ENCODE data around the gene COX11.

Gene COX11, protein sequence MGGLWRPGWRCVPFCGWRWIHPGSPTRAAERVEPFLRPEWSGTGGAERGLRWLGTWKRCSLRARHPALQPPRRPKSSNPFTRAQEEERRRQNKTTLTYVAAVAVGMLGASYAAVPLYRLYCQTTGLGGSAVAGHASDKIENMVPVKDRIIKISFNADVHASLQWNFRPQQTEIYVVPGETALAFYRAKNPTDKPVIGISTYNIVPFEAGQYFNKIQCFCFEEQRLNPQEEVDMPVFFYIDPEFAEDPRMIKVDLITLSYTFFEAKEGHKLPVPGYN

DNA sequence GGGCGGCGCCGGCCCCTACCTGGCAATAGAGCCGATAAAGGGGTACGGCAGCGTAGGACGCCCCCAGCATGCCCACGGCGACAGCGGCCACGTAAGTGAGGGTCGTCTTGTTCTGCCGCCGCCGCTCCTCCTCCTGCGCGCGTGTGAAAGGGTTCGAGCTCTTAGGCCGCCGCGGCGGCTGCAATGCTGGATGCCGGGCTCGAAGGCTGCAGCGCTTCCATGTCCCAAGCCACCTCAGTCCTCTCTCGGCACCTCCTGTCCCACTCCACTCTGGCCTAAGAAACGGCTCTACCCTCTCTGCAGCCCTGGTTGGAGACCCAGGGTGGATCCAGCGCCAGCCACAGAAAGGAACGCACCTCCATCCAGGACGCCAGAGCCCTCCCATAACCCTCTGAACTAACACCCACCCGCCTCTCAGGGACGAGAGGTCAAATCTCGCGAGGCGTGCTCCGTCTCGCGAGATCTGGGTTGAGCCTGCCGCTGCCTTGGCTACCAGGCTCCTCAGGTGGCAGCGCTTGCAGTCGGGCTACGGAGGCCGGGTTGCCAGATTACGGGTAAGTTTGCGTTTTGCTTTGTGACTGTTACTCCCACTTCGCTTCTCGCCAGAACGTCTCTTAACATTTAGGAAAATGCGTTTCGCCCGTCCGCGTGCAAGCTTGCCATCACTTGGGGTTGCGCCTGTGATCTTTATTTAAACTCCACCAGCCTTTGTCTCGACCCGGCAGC, at the start of gene COX11, which contains the start of gene STXBP4:
Gene COX11, minus strand, starts transcription at position 393 of the 726 bp plus-strand sequence. Its CDS starts 8 bp downstream, at position 385.
Gene STXBP4, plus strand, starts transcription at position 504 of the 726 bp plus-strand sequence. CDS start 17,455 bp downstream, outside the sequence.
- Mint-ChIP-seq H3K4me1 (ENCODE audit: low read depth) (peaks cover 28% of the 10 kb centered on the region), H3K27ac (no peak within 1 kb of the TSS), H3K27me3 (no peaks in the 10 kb centered on the region), H3K36me3 (peaks cover 2% of the 10 kb centered on the region), H3K9me3 (ENCODE audit: low read depth) (no peaks in the 10 kb centered on the region), H3K4me3 (no peak within 1 kb of the TSS)

DNA sequence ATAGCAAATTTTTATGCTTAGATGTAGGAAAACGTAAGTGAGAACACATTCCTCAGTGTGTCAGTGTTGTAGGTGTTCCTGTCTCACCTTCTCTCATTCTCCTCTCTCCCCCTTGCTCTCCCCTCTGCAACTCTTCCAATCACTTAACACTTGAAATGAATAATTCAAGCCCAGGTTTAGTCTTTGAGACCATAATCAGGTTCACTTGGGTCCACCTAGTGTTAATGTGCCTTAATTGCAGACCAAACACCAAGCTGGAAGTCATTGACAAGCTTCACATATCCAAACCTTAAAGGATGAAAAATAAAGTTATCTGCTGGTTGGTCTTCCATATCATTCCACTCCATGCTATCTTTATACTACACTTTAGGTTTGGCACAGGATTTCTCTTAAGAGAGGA, 37.1 kb upstream of the COX11 start:
- peaks cover 17% of the 10 kb centered on the region for H3K36me3 Mint-ChIP-seq
- H3K27me3 Mint-ChIP-seq, result no peaks in the 10 kb centered on the region
- no peaks in the 10 kb centered on the region for H3K9me3 Mint-ChIP-seq (ENCODE audit: low read depth)
- H3K4me3 Mint-ChIP-seq, result no peak overlapping the region
- no peak overlapping the region for H3K27ac Mint-ChIP-seq
- H3K4me1 Mint-ChIP-seq (ENCODE audit: low read depth), result no peaks in the 10 kb centered on the region

DNA sequence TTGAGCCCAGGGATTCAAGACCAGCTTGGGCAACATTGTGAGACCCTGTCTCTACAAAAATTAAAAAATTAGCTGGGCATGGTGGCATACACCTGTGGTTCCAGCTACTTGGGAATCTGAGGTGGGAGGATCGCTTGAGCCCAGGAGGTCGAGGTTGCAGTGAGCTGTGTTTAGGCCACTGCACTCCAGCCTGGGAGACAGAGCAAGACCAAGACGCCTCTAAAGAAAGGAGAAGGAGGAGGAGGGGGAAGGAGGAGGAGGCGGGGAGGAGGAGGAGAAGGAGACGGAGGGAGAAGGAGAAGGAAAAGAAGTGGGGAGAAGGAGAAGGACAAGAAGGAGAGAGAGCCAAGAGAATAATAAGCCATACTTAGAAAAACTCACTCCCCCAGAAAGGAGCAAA, 36.0 kb upstream of the COX11 start:
- peaks cover 17% of the 10 kb centered on the region for H3K36me3 Mint-ChIP-seq
- H3K27ac Mint-ChIP-seq, result no peak overlapping the region
- H3K27me3 Mint-ChIP-seq, result no peaks in the 10 kb centered on the region
- H3K9me3 Mint-ChIP-seq (ENCODE audit: low read depth), result no peaks in the 10 kb centered on the region
- no peaks in the 10 kb centered on the region for H3K4me1 Mint-ChIP-seq (ENCODE audit: low read depth)
- H3K4me3 Mint-ChIP-seq, result no peak overlapping the region

DNA sequence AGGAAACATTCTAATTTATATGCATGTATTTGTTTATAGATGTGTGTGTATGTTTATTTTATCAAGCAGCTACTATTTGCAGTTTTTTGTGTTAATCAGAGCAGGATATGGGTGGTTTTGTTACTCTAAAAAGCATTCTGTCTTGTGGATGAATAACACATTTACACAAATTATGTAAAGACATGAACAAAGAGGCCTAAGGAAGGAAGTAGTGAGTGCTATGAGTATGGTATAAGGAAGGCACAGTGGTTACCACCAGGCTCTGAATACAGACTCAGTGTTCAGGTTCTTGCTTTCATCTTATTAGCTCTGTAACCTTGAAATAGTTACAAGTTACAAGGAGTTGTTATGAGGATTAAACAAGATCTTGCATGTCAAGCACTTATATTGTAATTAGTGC, 34.0 kb upstream of the COX11 start:
- Mint-ChIP-seq H3K9me3 (ENCODE audit: low read depth) (no peaks in the 10 kb centered on the region), H3K36me3 (peaks cover 6% of the 10 kb centered on the region), H3K4me1 (ENCODE audit: low read depth) (no peaks in the 10 kb centered on the region), H3K4me3 (no peak overlapping the region), H3K27ac (no peak overlapping the region), H3K27me3 (no peaks in the 10 kb centered on the region)

DNA sequence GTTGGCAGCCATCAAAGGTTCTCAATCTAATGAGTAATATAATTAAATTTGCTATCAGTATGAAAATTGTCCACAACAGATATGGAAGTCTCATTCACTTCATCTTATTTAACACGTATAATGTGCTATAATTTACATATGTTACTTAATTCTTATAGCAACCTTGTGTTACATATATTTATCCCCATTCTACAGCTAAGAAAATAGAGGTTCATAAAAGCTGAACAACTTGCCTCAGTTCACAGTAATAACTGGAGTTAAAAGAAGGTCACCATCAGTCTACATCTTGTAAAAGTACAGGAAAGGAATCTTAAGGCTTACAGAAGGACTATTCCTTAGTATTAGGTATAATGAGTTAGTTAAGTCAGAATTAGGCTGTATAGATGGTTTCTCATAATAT, 28.0 kb upstream of the COX11 start:
- Mint-ChIP-seq H3K36me3 (peaks cover 7% of the 10 kb centered on the region), H3K9me3 (ENCODE audit: low read depth) (no peaks in the 10 kb centered on the region), H3K27me3 (no peaks in the 10 kb centered on the region), H3K4me3 (no peak overlapping the region), H3K27ac (no peak overlapping the region), H3K4me1 (ENCODE audit: low read depth) (no peaks in the 10 kb centered on the region)

DNA sequence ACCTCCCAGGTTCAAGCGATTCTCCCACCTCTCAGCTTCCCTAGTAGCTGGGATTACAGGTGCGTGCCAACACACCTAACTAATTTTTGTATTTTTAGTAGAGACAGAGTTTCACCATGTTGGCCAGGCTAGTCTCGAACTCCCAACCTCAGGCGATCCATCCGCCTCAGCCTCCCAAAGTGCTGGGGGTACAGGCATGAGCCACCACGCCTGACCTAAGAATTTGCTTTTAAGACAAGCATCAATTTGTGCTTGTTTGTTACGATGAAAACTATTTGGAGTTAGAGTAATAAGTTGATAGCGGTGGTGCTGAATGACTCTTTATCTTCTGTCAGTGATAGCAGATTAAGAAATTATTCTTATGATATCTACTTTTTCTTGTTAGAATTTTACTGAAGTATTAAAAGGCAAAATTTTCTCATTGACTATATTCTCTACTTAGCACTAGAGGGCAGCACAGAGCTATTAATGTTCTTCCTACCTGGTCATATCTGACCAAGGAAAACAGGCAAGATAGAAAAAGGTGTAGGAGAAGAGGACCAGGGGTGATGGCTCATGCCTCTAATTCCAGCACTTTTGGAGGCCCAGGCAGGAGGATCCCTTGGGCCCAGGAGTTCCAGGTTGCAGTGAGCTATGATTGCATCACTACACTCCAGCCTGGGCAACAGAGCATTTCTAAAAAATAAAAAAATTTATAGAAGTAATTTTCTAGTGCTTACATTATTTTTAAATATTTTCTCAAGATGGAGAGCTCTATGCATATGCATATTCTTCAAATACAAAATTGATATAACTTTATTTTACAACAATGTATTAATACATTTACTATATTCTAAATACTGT, 24.6 kb upstream of the COX11 start:
- no peak overlapping the region for H3K27ac Mint-ChIP-seq
- H3K27me3 Mint-ChIP-seq, result no peaks in the 10 kb centered on the region
- H3K36me3 Mint-ChIP-seq, result peaks cover 3% of the 10 kb centered on the region
- H3K4me3 Mint-ChIP-seq, result no peak overlapping the region
- H3K9me3 Mint-ChIP-seq (ENCODE audit: low read depth), result no peaks in the 10 kb centered on the region
- no peaks in the 10 kb centered on the region for H3K4me1 Mint-ChIP-seq (ENCODE audit: low read depth)

DNA sequence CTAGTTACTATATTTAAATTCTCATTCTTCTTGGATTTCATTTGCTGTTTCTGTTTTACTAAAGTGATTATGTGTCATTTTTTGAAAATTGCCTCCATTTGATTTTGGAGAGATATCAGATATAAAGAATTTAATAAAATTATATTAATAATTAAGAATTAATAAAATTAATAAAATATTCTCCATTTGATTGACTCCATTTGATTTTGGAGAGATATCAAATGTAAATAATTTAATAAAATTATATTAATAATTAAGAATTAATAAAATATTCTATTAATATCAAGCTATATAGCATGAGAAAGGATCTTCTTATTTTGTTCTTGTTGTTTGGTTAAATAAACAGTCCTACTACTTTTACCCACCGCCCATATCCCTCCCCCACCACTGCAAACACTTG, 23.1 kb upstream of the COX11 start:
- Mint-ChIP-seq H3K27me3 (no peaks in the 10 kb centered on the region), H3K36me3 (peaks cover 3% of the 10 kb centered on the region)

DNA sequence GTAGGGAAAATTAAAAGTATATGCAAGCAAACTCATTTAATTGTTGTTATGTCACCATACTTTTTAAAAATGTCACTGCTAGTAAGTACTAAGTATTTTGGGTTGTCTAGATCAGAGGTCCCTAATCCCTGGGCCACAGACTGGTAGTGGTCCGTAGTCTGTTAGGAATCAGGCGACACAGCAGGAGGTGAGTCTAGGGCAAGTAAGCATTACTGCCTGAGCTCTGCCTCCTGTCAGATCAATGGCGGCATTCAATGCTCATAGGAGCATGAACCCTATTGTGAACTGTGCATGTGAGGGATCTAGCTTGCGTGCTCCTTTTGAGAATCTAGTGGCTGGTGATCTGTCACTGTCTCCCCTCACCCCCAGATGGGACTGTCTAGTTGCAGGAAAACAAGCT, 21.7 kb upstream of the COX11 start:
- no peaks in the 10 kb centered on the region for H3K9me3 Mint-ChIP-seq (ENCODE audit: low read depth)
- no peak overlapping the region for H3K27ac Mint-ChIP-seq
- no peaks in the 10 kb centered on the region for H3K27me3 Mint-ChIP-seq
- peaks cover 2% of the 10 kb centered on the region for H3K4me1 Mint-ChIP-seq (ENCODE audit: low read depth)
- peaks cover 3% of the 10 kb centered on the region for H3K36me3 Mint-ChIP-seq
- H3K4me3 Mint-ChIP-seq, result no peak overlapping the region

More for the DNA sequence above, 23.1 kb upstream of the COX11 start:
- Mint-ChIP-seq H3K4me1 (ENCODE audit: low read depth) (no peaks in the 10 kb centered on the region), H3K27ac (no peak overlapping the region), H3K4me3 (no peak overlapping the region), H3K9me3 (ENCODE audit: low read depth) (no peaks in the 10 kb centered on the region)

DNA sequence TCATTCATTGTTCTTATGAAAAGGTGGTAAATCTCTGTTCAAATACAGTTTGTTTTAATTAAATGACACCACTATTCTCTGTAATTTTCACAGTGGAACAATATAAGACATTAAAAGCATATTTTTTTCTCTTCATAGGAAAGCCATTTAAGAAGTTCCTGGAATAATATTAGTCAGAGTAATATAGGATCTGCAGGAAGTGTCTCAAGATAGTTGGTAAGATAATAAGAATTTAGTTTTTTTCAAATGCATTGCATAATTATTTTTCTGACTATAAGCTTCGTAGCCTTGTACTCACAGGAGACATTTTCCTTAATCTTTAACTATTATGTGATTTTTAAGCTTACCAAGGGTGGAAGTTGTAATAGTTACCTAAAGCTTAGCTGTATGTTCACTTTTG, 17.0 kb upstream of the COX11 start:
- Mint-ChIP-seq H3K36me3 (peaks cover 5% of the 10 kb centered on the region), H3K27ac (no peak overlapping the region), H3K4me3 (no peak overlapping the region), H3K9me3 (ENCODE audit: low read depth) (no peaks in the 10 kb centered on the region), H3K27me3 (no peaks in the 10 kb centered on the region), H3K4me1 (ENCODE audit: low read depth) (peaks cover 3% of the 10 kb centered on the region)

DNA sequence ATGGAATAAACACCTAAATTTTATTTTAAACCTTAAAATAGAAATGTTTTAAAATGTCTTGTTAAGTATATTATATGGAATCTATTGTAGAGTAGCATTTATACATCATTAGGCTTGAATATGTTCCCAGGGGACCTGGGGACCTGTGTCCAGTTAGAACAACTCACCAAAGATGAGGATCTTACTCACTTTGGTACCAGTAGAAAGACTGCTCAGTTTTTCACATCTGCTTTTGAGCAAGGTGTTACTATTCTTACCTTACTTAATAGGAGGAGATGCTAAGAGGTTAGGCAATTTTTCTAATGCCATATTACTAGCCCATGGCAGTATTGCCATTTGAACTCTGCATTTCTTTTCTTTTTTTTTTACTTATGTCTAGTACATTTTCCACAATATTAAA, 14.8 kb upstream of the COX11 start:
- H3K9me3 Mint-ChIP-seq (ENCODE audit: low read depth), result no peaks in the 10 kb centered on the region
- peaks cover 12% of the 10 kb centered on the region for H3K36me3 Mint-ChIP-seq
- H3K4me3 Mint-ChIP-seq, result no peak overlapping the region
- H3K27ac Mint-ChIP-seq, result no peak overlapping the region
- no peaks in the 10 kb centered on the region for H3K27me3 Mint-ChIP-seq
- peaks cover 7% of the 10 kb centered on the region for H3K4me1 Mint-ChIP-seq (ENCODE audit: low read depth)

DNA sequence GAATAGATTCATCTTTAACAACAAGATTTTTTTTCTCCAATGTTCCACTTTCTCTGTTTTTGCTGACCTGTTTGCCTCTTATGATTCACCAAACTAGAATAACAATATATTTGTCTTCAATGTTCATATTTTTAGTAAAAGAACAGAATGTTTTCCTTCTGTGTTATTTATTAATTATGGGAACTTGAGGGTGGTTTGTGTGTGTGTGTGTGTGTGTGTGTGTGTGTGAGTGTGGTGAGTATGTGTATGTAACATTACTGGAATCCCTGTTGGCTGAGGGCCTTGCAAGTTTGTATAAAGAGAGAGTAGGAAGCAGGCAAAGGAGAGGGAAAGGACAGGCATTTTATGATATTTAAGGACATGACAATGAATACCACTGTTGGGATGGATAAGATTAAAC, 13.9 kb upstream of the COX11 start:
- Mint-ChIP-seq H3K27me3 (no peaks in the 10 kb centered on the region), H3K27ac (no peak overlapping the region), H3K9me3 (ENCODE audit: low read depth) (no peaks in the 10 kb centered on the region), H3K4me1 (ENCODE audit: low read depth) (peaks cover 9% of the 10 kb centered on the region), H3K36me3 (peaks cover 12% of the 10 kb centered on the region), H3K4me3 (no peak overlapping the region)

DNA sequence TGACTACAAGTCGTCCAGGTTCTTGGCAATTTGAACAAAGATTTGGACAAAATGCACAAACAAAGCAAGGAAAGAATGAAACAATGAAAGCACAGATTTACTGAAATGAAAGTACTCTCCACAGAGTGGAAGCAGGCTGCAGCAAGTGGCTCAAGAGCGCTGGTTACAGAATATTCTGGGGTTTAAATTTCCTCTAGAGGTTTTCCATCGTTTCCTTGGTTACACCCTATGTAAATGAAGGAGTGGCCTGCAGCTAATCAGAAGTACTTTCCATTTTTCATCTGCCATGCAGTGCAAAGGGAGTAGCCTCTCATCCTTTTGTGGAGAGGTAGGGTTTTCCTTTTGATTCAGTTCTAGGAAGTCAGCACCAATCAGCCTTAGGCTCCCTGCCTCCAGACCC, 11.9 kb upstream of the COX11 start:
- H3K27ac Mint-ChIP-seq, result no peak overlapping the region
- no peaks in the 10 kb centered on the region for H3K27me3 Mint-ChIP-seq
- peaks cover 15% of the 10 kb centered on the region for H3K36me3 Mint-ChIP-seq
- H3K4me3 Mint-ChIP-seq, result no peak overlapping the region
- H3K9me3 Mint-ChIP-seq (ENCODE audit: low read depth), result no peaks in the 10 kb centered on the region
- peaks cover 20% of the 10 kb centered on the region for H3K4me1 Mint-ChIP-seq (ENCODE audit: low read depth)

DNA sequence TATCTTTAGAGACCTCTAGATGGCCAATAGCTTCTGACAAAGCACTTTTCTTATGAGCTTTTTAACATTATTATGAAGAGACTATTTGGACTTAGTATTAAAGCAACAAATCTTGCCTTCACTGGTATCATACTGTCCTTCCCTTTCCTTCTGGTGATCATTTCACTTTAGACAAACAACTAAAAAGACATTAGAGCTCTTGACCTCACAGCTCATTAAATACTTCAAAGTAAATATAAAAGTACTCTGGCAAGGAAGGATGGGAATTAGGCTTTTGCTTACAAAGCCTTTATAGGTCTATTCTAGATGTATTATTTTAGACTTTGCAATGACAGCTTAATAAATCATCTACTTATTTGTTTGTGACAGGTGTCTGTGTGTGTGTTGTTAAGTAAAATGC, 11.2 kb upstream of the COX11 start:
- Mint-ChIP-seq H3K27me3 (no peaks in the 10 kb centered on the region), H3K4me3 (no peak overlapping the region), H3K27ac (no peak overlapping the region), H3K4me1 (ENCODE audit: low read depth) (peaks cover 17% of the 10 kb centered on the region), H3K36me3 (peaks cover 15% of the 10 kb centered on the region), H3K9me3 (ENCODE audit: low read depth) (no peaks in the 10 kb centered on the region)

DNA sequence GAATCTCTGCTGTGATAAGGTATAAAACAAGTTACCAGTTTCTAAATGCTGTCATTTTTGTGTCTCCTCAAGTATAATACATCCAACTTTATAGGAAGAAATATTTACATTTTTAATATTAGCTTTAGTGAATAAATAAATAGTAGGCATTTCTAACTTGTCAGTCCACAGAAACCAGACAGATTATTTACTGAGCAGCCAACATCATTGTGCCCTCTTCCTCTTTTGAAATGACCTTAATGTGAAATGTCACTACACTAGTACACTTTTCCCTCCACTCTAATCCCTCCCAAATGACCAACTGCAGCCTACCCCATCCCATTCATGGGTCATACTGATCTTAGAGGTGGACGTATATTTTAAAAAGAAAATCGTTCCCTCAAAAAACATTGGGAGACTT, 9.3 kb upstream of the COX11 start:
- Mint-ChIP-seq H3K9me3 (ENCODE audit: low read depth) (no peaks in the 10 kb centered on the region), H3K4me1 (ENCODE audit: low read depth) (peaks cover 18% of the 10 kb centered on the region), H3K27me3 (no peaks in the 10 kb centered on the region), H3K4me3 (no peak overlapping the region), H3K27ac (no peak overlapping the region), H3K36me3 (peaks cover 15% of the 10 kb centered on the region)

DNA sequence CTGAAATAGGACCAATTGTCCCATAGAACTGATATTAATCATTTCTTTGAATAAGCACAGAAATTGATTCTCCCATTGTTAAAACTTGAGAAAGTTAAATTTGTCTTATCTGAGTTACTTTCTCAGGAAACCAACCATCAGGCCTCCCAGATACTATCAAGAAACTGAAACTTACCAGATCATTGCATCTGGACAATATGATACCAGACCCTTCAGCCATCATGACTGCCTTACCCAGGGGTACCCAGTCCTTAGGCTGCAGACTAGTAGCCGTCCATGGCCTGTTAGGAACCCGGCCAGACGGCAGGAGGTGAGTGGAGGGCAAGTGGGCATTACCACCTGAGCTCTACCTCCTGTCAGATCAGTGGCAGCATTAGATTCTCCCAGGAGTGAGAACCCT, 7.9 kb upstream of the COX11 start:
- H3K4me1 Mint-ChIP-seq (ENCODE audit: low read depth), result peaks cover 18% of the 10 kb centered on the region
- no peaks in the 10 kb centered on the region for H3K27me3 Mint-ChIP-seq
- H3K9me3 Mint-ChIP-seq (ENCODE audit: low read depth), result no peaks in the 10 kb centered on the region
- H3K27ac Mint-ChIP-seq, result no peak overlapping the region
- H3K36me3 Mint-ChIP-seq, result peaks cover 15% of the 10 kb centered on the region
- H3K4me3 Mint-ChIP-seq, result no peak overlapping the region
